Hepatocyte (in vitro differentiated cells): Measurements from ENCODE around the gene ARHGAP15. TPM values are rescaled to one million over a fixed set of nuclear protein-coding genes. Genes with fewer than 3 reads are reported as not detected.

Source experiments
- DNase-seq: peaks from one replicate; pipeline ENCODE4 v3.0.0-alpha.2; 2016; ENCODE audit warnings: low spot score
- H2AFZ ChIP-seq: fragments of 200-600 bp; sonication (generic); 2 replicates; pipeline ENCODE4 v1.6.0; 2016; ENCODE audit warnings: antibody characterized with exemption, mild to moderate bottlenecking
- H3K27ac ChIP-seq: fragments of 200-600 bp; sonication (generic); 2 replicates; pipeline ENCODE4 v1.5.1; 2016; ENCODE audit warnings: mild to moderate bottlenecking
- H3K27me3 ChIP-seq: fragments of 200-600 bp; sonication (generic); 2 replicates; pipeline ENCODE4 v1.6.1; 2016
- H3K36me3 ChIP-seq: fragments of 200-600 bp; sonication (generic); replicated peaks from 2 replicates; pipeline ENCODE4 v1.5.1; 2016; ENCODE audit warnings: low read depth; ENCODE audit not compliant: insufficient read depth
- H3K4me1 ChIP-seq: fragments of 200-600 bp; sonication (generic); 2 replicates; pipeline ENCODE4 v1.5.1; 2016; ENCODE audit warnings: mild to moderate bottlenecking, moderate library complexity; ENCODE audit not compliant: insufficient read depth
- H3K4me2 ChIP-seq: fragments of 200-600 bp; sonication (generic); 2 replicates; pipeline ENCODE4 v1.6.0; 2016
- H3K4me3 ChIP-seq: fragments of 200-600 bp; sonication (generic); 2 replicates; pipeline ENCODE4 v1.5.1; 2016; ENCODE audit warnings: mild to moderate bottlenecking
- H3K79me2 ChIP-seq: fragments of 200-600 bp; sonication (generic); 2 replicates; pipeline ENCODE4 v1.6.0; 2017; ENCODE audit warnings: mild to moderate bottlenecking
- H3K9me2 ChIP-seq: fragments of 200-600 bp; sonication (generic); replicated peaks from 2 replicates; pipeline ENCODE4 v1.6.0; 2017; ENCODE audit warnings: mild to moderate bottlenecking; ENCODE audit not compliant: insufficient read depth
- H3K9me3 ChIP-seq: fragments of 200-600 bp; sonication (generic); 2 replicates; pipeline ENCODE4 v1.5.1; 2016; ENCODE audit warnings: low read depth, mild to moderate bottlenecking
- H4K20me1 ChIP-seq: fragments of 200-600 bp; sonication (generic); 2 replicates; pipeline ENCODE4 v1.6.0; 2016; ENCODE audit warnings: mild to moderate bottlenecking; ENCODE audit not compliant: insufficient read depth, poor library complexity, severe bottlenecking
- CTCF ChIP-seq: fragments of 200-600 bp; sonication (generic); IDR thresholded peaks from 2 replicates; pipeline ENCODE4 v1.5.1; 2016; ENCODE audit warnings: antibody characterized with exemption, mild to moderate bottlenecking; ENCODE audit not compliant: poor library complexity
- EZH2 ChIP-seq: fragments of 200-600 bp; sonication (generic); IDR thresholded peaks from 2 replicates; pipeline ENCODE4 v1.6.1; 2016; ENCODE audit warnings: antibody characterized with exemption, mild to moderate bottlenecking, borderline replicate concordance
- EZH2phosphoT487 ChIP-seq: fragments of 200-600 bp; sonication (generic); IDR thresholded peaks from one replicate; pipeline ENCODE4 v1.6.1; 2018; ENCODE audit warnings: antibody characterized with exemption, mild to moderate bottlenecking, low read depth, moderate library complexity; ENCODE audit not compliant: unreplicated experiment, severe bottlenecking
- WGBS: methylation state at CpG from one replicate; pipeline ENCODE4 v1.1.6; 2016; ENCODE audit warnings: low lambda C conversion rate; ENCODE audit errors: missing lambda C conversion rate; 5-methylcytosine and 5-hydroxymethylcytosine counted together
- polyA plus RNA-seq: library from polyadenylated mRNA; unstranded; fragments of >200 nt; fragmentation: Nextera tagmentation; extraction: Ambion mirVana; gene quantifications from 2 replicates; pipeline ENCODE4 v1.2.1, GENCODE V29; 2016
- total RNA-seq: library from RNA; depleted of rRNA; stranded (reverse); fragments of >200 nt; gene quantifications from 2 replicates; pipeline ENCODE4 v1.2.3, GENCODE V29; 2014

The ARHGAP15 gene
- total and polyA plus RNA-seq, 2 experiments from 2014 or later = 0.17 TPM; not detected in 1

GRCh38 chr2:143231254-143231645, 102.0 kb downstream of the ARHGAP15 start:
- 41% methylated on average over 1 of the region's 1 CpG for WGBS
- Histone ChIP-seq H3K9me3 (no peaks in the 10 kb centered on the region), H3K4me2 (no peak overlapping the region), H2AFZ (no peak overlapping the region), H3K79me2 (no peaks in the 10 kb centered on the region), H3K4me1 (no peaks in the 10 kb centered on the region), H3K27ac (no peak overlapping the region), H4K20me1 (no peaks in the 10 kb centered on the region), H3K4me3 (no peak overlapping the region), H3K27me3 (no peaks in the 10 kb centered on the region), H3K9me2 (no peaks in the 10 kb centered on the region), H3K36me3 (no peaks in the 10 kb centered on the region)
- TF ChIP-seq CTCF (no peak), EZH2phosphoT487 (no peak), EZH2 (no peak)
- DNase-seq = no peak

- no peak for DNase-seq
- H3K4me1 ChIP-seq = no peaks in the 10 kb centered on the region
- H3K36me3 ChIP-seq = no peaks in the 10 kb centered on the region
- H3K9me2 ChIP-seq = no peaks in the 10 kb centered on the region
- no peaks in the 10 kb centered on the region for H3K9me3 ChIP-seq
- H3K4me2 ChIP-seq = no peak overlapping the region
- H3K79me2 ChIP-seq = no peaks in the 10 kb centered on the region
- no peak overlapping the region for H3K27ac ChIP-seq
- no peak overlapping the region for H2AFZ ChIP-seq
- H4K20me1 ChIP-seq = no peaks in the 10 kb centered on the region
- 86% methylated on average over 8 of the region's 8 CpGs for WGBS
- H3K27me3 ChIP-seq = no peaks in the 10 kb centered on the region
- no peak for TF ChIP-seq EZH2phosphoT487
- TF ChIP-seq EZH2 = no peak
- no peak overlapping the region for H3K4me3 ChIP-seq
Measured at GRCh38 chr2:143237146-143237777, 108.0 kb downstream of the ARHGAP15 start.

DNA sequence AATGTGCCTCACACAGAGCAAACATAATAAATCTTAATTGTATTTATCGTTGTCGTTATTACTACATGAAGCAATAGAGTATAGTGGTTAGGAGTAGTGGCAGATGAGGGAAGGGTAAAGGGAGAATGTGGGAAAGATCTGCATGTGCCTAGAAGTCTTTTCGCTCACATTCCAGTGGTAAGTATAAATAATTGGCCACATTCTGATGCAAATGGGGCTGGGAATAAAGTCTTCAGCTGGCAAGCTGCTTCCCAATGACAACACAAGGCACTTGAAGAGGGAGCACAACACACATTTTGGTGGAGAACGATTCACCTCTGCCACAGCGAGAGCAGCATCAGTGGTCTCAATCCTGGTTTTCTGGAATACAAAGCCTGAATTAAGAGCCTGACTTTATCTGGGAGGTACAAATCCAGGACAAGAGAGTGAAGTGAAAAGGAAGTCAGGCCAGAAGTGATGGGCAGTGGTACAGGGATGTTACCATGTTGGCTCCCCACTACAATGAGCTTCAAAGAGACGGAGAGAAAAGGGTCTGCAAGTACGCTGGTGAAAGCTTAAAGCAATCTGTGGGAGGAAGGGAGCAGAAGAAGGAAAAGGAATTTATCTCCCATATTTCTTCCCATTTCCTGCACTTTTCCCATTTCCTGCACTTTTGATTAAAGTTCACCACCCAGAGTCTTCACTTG, 112.3 kb downstream of the ARHGAP15 start:
- Histone ChIP-seq H3K27me3 (no peaks in the 10 kb centered on the region), H4K20me1 (no peaks in the 10 kb centered on the region), H3K9me2 (no peaks in the 10 kb centered on the region), H3K4me3 (no peak overlapping the region), H3K36me3 (no peaks in the 10 kb centered on the region), H3K27ac (no peak overlapping the region), H3K79me2 (no peaks in the 10 kb centered on the region), H3K4me2 (no peak overlapping the region), H2AFZ (no peak overlapping the region), H3K4me1 (no peaks in the 10 kb centered on the region), H3K9me3 (no peaks in the 10 kb centered on the region)
- no peak for DNase-seq
- TF ChIP-seq EZH2phosphoT487 (no peak), EZH2 (no peak)
- 79% methylated on average over 7 of the region's 7 CpGs for WGBS

DNA sequence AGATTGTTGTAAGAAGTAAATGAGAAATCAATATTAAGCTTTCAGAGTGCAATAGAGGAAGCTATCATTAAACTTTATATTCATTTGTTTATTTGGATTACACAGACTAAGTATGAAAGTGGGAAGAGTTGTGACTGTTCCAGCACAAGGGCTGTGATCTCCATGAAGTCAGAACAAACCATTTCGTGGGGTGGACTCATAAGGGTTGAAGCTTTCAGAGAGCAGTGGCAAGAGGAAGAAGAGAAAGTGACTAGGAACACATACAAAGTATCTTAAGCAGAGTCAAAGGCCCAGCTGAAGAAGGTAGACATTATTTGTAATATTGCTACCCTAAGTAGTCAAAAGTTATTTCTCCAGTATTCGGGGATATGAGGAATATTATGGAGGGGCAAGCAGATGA, 117.0 kb downstream of the ARHGAP15 start:
- Histone ChIP-seq H3K4me3 (no peak overlapping the region), H3K36me3 (no peaks in the 10 kb centered on the region), H3K9me2 (no peaks in the 10 kb centered on the region), H2AFZ (no peak overlapping the region), H3K4me1 (no peaks in the 10 kb centered on the region), H3K4me2 (no peak overlapping the region), H4K20me1 (no peaks in the 10 kb centered on the region), H3K79me2 (no peaks in the 10 kb centered on the region), H3K27me3 (peaks cover 2% of the 10 kb centered on the region), H3K9me3 (no peaks in the 10 kb centered on the region), H3K27ac (no peak overlapping the region)
- TF ChIP-seq CTCF = no peak
- no peak for TF ChIP-seq EZH2phosphoT487
- TF ChIP-seq EZH2 = no peak
- DNase-seq = no peak
- 85% methylated on average over 2 of the region's 2 CpGs for WGBS
